ENCODE data around the gene SMIM36.
"Not testable (repeated sequence)": the region's sequence is repeated elsewhere in the genome, so short reads cannot be mapped to it uniquely, and the experiment has no call there.

SMIM36 gene

GRCh38 chr17:55424893-55425540, 86.2 kb downstream of the SMIM36 start:
- no peak for DNase-seq
- peaks cover 15% of the 10 kb centered on the region for H3K79me2 ChIP-seq (ENCODE audit: low read length)
- H3K27ac ChIP-seq (ENCODE audit: low read length): no peak overlapping the region
- H3K9me2 ChIP-seq (replicated peaks; ENCODE audit: insufficient read depth, low read length): no peaks in the 10 kb centered on the region
- no peaks in the 10 kb centered on the region for H3K36me3 ChIP-seq (replicated peaks; ENCODE audit: insufficient read depth, low read length)
- peaks cover 12% of the 10 kb centered on the region for H3K4me1 ChIP-seq (ENCODE audit: low read length)
- no peak overlapping the region for H2AFZ ChIP-seq (ENCODE audit: low read length)
- H3K4me2 ChIP-seq (ENCODE audit: low read depth, low read length): no peak overlapping the region
- TF ChIP-seq, protein P1, sequence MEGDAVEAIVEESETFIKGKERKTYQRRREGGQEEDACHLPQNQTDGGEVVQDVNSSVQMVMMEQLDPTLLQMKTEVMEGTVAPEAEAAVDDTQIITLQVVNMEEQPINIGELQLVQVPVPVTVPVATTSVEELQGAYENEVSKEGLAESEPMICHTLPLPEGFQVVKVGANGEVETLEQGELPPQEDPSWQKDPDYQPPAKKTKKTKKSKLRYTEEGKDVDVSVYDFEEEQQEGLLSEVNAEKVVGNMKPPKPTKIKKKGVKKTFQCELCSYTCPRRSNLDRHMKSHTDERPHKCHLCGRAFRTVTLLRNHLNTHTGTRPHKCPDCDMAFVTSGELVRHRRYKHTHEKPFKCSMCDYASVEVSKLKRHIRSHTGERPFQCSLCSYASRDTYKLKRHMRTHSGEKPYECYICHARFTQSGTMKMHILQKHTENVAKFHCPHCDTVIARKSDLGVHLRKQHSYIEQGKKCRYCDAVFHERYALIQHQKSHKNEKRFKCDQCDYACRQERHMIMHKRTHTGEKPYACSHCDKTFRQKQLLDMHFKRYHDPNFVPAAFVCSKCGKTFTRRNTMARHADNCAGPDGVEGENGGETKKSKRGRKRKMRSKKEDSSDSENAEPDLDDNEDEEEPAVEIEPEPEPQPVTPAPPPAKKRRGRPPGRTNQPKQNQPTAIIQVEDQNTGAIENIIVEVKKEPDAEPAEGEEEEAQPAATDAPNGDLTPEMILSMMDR (IDR thresholded peaks at IDR 0.05; ENCODE audit: low read length): no peak
- TF ChIP-seq EZH2 (optimal IDR thresholded peaks at IDR 0.05; ENCODE audit: low read depth, low read length) (no peak), EZH2phosphoT487 (IDR thresholded peaks at IDR 0.05; ENCODE audit: low read length) (no peak)
- H3K9ac ChIP-seq (ENCODE audit: low read length): no peak overlapping the region
- H3K9me3 ChIP-seq (replicated peaks; ENCODE audit: insufficient read depth, low read length): no peaks in the 10 kb centered on the region
- no peaks in the 10 kb centered on the region for H4K20me1 ChIP-seq (ENCODE audit: insufficient read depth, low read length)
- no peak overlapping the region for H3K4me3 ChIP-seq (ENCODE audit: low read length)
- no peaks in the 10 kb centered on the region for H3K27me3 ChIP-seq (replicated peaks; ENCODE audit: insufficient read depth, low read length)
- H3F3A ChIP-seq (ENCODE audit: insufficient read depth, low read length): no peaks in the 10 kb centered on the region

- H3K4me1 ChIP-seq (ENCODE audit: low read length): peaks cover 14% of the 10 kb centered on the region
- DNase-seq: no peak
- no peak overlapping the region for H3K4me2 ChIP-seq (ENCODE audit: low read depth, low read length)
- no peak overlapping the region for H2AFZ ChIP-seq (ENCODE audit: low read length)
- H3K9ac ChIP-seq (ENCODE audit: low read length): no peak overlapping the region
- no peaks in the 10 kb centered on the region for H4K20me1 ChIP-seq (ENCODE audit: insufficient read depth, low read length)
- peaks cover 19% of the 10 kb centered on the region for H3K79me2 ChIP-seq (ENCODE audit: low read length)
- H3K36me3 ChIP-seq (replicated peaks; ENCODE audit: insufficient read depth, low read length): no peaks in the 10 kb centered on the region
- TF ChIP-seq EZH2phosphoT487 (IDR thresholded peaks at IDR 0.05; ENCODE audit: low read length): no peak
- H3K9me2 ChIP-seq (replicated peaks; ENCODE audit: insufficient read depth, low read length): no peaks in the 10 kb centered on the region
- no peak overlapping the region for H3K27ac ChIP-seq (ENCODE audit: low read length)
- no peak overlapping the region for H3K4me3 ChIP-seq (ENCODE audit: low read length)
- no peaks in the 10 kb centered on the region for H3K27me3 ChIP-seq (replicated peaks; ENCODE audit: insufficient read depth, low read length)
- no peaks in the 10 kb centered on the region for H3F3A ChIP-seq (ENCODE audit: insufficient read depth, low read length)
- H3K9me3 ChIP-seq (replicated peaks; ENCODE audit: insufficient read depth, low read length): no peaks in the 10 kb centered on the region
Observed at GRCh38 chr17:55423535-55423934, 87.7 kb downstream of the SMIM36 start.

DNA sequence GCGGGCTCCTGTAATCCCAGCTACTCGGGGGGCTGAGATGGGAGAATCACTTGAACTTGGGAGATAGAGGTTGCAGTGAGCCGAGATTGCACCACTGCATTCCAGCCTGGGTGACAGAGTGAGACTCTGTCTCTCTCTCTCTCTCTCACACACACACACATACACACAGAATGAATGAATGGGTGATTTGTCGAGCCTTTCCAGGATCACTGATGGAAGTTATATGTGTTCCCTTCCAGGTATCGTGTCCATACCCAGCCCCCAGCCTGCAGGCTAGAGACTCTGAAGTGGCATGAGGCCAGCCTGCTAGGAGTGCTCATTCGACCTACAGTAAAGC, 88.5 kb downstream of the SMIM36 start:
- Histone ChIP-seq H3K79me2 (ENCODE audit: low read length) (peaks cover 19% of the 10 kb centered on the region), H3K4me1 (ENCODE audit: low read length) (peaks cover 14% of the 10 kb centered on the region)
- not testable (repeated sequence) for H3K27ac ChIP-seq (ENCODE audit: low read length); H3K36me3 ChIP-seq (replicated peaks; ENCODE audit: insufficient read depth, low read length); H2AFZ ChIP-seq (ENCODE audit: low read length); H3K4me3 ChIP-seq (ENCODE audit: low read length); DNase-seq; H3K27me3 ChIP-seq (replicated peaks; ENCODE audit: insufficient read depth, low read length); H4K20me1 ChIP-seq (ENCODE audit: insufficient read depth, low read length); H3K9me3 ChIP-seq (replicated peaks; ENCODE audit: insufficient read depth, low read length); H3K4me2 ChIP-seq (ENCODE audit: low read depth, low read length); H3F3A ChIP-seq (ENCODE audit: insufficient read depth, low read length); H3K9me2 ChIP-seq (replicated peaks; ENCODE audit: insufficient read depth, low read length); H3K9ac ChIP-seq (ENCODE audit: low read length)

DNA sequence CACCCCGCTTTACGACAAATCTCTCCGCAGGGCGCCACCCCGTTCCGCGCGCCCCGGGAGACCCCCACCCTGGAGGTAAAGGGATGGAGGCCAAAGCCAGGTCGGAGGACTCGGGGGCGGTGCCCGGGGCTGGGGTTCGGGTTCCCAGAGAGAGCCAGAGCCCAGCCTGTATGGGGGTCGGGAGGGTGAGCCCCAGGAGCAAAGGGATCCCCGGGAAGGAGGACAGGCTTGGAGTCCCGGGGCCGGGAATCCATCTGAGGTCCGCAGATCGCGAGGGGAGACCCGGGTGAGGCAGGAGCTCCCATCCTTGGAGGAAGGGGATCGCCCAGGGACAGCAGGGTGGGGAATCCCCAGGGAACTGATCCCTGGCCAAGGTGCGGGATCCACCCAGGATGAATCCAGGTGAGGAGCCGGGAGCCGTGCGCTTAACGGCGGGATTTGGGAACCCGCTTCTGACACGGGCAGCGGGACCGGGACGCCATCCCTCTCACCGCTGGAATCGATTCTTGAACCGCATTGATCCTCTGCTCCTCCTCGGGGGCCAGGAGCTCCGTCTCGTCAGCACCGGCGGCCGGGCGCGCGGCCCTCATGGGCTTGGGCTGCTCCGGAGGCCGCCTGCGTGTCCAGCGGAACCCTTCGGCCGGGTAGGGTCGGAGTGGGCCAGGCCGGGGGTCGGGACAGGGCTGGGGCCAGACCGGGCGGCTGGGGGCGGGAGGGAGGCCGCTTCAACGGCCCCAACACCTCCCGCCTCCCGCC, 89.9 kb downstream of the SMIM36 start, which contains the start of gene MMD:
Gene MMD, minus strand, starts transcription at position 657 of the 756 bp plus-strand sequence. Its CDS starts 140 bp downstream, at position 517.
- peaks cover 19% of the 10 kb centered on the region for H3K79me2 ChIP-seq (ENCODE audit: low read length)
- H3K27ac ChIP-seq (ENCODE audit: low read length): 0 out of 2 replicates have a peak within 1 kb of the TSS, but pooled peaks have one; percentile 13
- no peak for DNase-seq

More for the DNA sequence above, 89.9 kb downstream of the SMIM36 start, which contains the start of gene MMD:
- H3K4me2 ChIP-seq (ENCODE audit: low read depth, low read length): peak within 1 kb of the TSS; percentile 78
- H4K20me1 ChIP-seq (ENCODE audit: insufficient read depth, low read length): no peaks in the 10 kb centered on the region
- H3K4me3 ChIP-seq (ENCODE audit: low read length): peak within 1 kb of the TSS; percentile 90
- no peaks in the 10 kb centered on the region for H3K36me3 ChIP-seq (replicated peaks; ENCODE audit: insufficient read depth, low read length)
- no peaks in the 10 kb centered on the region for H3K9me3 ChIP-seq (replicated peaks; ENCODE audit: insufficient read depth, low read length)
- H3K27me3 ChIP-seq (replicated peaks; ENCODE audit: insufficient read depth, low read length): no peaks in the 10 kb centered on the region
- H3K4me1 ChIP-seq (ENCODE audit: low read length): peaks cover 8% of the 10 kb centered on the region
- H3K9ac ChIP-seq (ENCODE audit: low read length): peak within 1 kb of the TSS; percentile 78
- H3F3A ChIP-seq (ENCODE audit: insufficient read depth, low read length): no peaks in the 10 kb centered on the region
- no peaks in the 10 kb centered on the region for H3K9me2 ChIP-seq (replicated peaks; ENCODE audit: insufficient read depth, low read length)
- TF ChIP-seq EZH2 (optimal IDR thresholded peaks at IDR 0.05; ENCODE audit: low read depth, low read length) (no peak), EZH2phosphoT487 (IDR thresholded peaks at IDR 0.05; ENCODE audit: low read length) (no peak)
- TF ChIP-seq, protein P1 (IDR thresholded peaks at IDR 0.05; ENCODE audit: low read length): no peak
- H2AFZ ChIP-seq (ENCODE audit: low read length): peak within 1 kb of the TSS; percentile 96
